ENCODE measurements around the gene AHCYL2.

DNA sequence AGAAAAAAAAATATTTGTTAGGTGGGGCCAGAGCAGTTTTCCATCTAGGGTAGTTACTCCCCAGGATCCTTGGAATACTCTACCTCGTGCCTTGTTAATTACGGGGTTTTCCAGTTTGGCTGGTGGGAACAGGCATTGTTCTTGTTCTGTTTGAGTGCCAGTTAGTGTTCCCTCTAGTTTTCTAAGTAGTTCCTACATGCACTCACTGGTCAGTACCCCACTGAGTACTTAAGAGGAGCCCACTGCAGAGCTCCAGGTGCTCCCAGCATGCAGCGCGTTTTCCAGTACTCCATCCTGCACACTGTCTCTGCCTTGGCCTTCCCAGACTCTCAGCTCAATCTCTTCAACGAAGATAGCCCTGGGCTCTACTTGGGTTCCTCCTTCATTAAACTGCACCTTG is 58.0 kb downstream of the AHCYL2 start:
- no peak for TF ChIP-seq EZH2 (IDR thresholded peaks at IDR 0.05)
- TF ChIP-seq, protein P1, sequence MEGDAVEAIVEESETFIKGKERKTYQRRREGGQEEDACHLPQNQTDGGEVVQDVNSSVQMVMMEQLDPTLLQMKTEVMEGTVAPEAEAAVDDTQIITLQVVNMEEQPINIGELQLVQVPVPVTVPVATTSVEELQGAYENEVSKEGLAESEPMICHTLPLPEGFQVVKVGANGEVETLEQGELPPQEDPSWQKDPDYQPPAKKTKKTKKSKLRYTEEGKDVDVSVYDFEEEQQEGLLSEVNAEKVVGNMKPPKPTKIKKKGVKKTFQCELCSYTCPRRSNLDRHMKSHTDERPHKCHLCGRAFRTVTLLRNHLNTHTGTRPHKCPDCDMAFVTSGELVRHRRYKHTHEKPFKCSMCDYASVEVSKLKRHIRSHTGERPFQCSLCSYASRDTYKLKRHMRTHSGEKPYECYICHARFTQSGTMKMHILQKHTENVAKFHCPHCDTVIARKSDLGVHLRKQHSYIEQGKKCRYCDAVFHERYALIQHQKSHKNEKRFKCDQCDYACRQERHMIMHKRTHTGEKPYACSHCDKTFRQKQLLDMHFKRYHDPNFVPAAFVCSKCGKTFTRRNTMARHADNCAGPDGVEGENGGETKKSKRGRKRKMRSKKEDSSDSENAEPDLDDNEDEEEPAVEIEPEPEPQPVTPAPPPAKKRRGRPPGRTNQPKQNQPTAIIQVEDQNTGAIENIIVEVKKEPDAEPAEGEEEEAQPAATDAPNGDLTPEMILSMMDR (IDR thresholded peaks at IDR 0.05): no peak
